Measurements from ENCODE around the gene ALOX12.

- TF ChIP-seq CTCF (conservative IDR thresholded peaks at IDR 0.05; ENCODE audit: low read length) (no peak), EZH2phosphoT487 (IDR thresholded peaks at IDR 0.05; ENCODE audit: borderline replicate concordance, low read depth, low read length) (no peak)
These were observed 33.8 kb downstream of the ALOX12 start for GRCh38 chr17:7029659-7030058.
